Measurements from ENCODE around the gene MARS2.
"Not testable (repeated sequence)": the region's sequence is repeated elsewhere in the genome, so short reads cannot be mapped to it uniquely, and the experiment has no call there.

Gene MARS2

DNA sequence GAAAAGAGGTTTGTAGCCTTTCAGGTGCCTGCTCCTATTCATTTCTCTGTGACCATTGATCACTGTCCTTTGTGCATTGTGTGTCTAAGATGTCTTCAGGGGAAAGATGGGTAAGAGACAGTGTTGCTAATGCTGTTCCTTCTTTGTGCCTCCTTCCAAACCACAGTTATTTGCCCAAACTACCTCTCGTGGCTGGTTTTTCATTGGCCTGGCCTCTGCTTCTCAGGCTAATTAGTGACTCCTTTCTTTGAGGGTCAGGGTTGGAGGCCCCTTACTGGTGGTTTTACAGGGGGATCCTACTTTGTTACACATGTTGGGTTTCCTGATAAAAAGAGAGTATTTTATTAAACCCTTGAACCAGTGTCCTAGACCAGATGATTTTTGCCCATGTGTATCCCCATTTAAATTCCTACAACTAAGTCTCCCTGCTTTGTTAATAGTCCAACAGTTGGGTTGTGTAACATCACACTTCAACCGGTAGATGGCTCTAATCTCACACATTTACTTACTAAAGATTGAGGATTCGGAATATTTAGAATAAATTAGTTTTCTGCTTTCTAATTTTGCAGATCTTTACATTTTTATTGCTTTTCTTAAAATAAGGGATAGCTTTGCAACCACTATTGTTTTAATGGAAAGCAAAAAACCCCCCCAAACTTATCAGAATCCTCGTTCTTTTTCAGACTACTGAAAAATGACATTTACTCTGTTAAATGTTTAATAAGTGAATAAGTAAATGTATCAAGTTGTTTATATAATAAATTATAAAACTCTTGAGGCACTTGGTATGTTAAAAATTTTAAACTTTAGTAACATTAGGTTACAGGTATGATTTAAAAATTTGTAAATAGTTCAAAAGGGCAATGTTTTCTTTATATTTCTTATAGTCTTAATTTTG, 2.4 kb downstream of the MARS2 start:
- peak in 1 of 2 experiments; percentile 20 for DNase-seq

GRCh38 chr2:197708331-197708730, 3.2 kb downstream of the MARS2 start:
- DNase-seq: no peak

GRCh38 chr2:197709140-197709539, 4.0 kb downstream of the MARS2 start:
- DNase-seq: not testable (repeated sequence)

GRCh38 chr2:197710424-197711042, 5.4 kb downstream of the MARS2 start:
- no peak for DNase-seq

GRCh38 chr2:197711578-197711977, 6.4 kb downstream of the MARS2 start:
- no peak for DNase-seq

GRCh38 chr2:197713271-197713670, 8.1 kb downstream of the MARS2 start:
- DNase-seq: no peak

- no peak for DNase-seq
Measured at GRCh38 chr2:197717863-197718262, 12.7 kb downstream of the MARS2 start.

- DNase-seq: no peak
Measured at GRCh38 chr2:197727011-197727410, 21.8 kb downstream of the MARS2 start.

DNA sequence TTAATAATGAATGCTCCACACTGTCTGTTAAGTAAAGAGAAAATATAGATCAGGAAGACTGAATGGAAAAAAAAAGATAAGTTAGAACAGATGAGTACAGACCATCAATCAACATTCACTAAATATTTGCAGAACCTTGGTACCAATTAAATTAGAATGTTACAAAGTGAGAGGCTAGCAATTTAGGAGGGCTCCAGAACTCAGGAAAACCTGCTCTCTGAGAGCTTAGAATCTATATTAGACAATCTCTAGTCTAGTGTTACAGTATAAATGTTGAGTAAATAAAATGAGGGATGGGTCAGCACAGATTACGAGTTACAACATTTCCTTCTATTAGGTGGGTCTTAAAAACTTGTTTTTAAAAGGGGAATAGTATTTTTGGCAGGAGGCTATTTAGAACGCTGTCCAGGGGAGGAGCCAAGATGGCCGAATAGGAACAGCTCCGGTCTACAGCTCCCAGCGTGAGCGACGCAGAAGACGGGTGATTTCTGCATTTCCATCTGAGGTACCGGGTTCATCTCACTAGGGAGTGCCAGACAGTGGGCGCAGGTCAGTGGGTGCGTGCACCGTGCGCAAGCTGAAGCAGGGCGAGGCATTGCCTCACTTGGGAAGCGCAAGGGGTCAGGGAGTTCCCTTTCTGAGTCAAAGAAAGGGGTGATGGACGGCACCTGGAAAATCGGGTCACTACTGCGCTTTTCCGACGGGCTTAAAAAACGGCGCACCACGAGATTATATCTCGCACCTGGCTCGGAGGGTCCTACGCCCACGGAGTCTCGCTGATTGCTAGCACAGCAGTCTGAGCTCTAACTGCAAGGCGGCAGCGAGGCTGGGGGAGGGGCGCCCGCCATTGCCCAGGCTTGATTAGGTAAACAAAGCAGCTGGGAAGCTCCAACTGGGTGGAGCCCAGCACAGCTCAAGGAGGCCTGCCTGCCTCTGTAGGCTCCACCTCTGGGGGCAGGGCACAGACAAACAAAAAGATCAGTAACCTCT, 23.7 kb downstream of the MARS2 start:
- DNase-seq: not testable (repeated sequence)

- DNase-seq: no peak
Measured at GRCh38 chr2:197740200-197740599, 35.0 kb downstream of the MARS2 start.

Data from NCI-H2081 (cell line).